Adipocyte (in vitro differentiated cells): ENCODE results near the gene CPXM1.
A peak's percentile ranks its signal among the peaks of the same experiment; 100 is the strongest.

ENCODE experiments used
- DNase-seq: peaks from one replicate; pipeline ENCODE4 v3.0.0-alpha.2; 2015; ENCODE audit warnings: low read depth
- H3K27me3 ChIP-seq: replicated peaks from 2 replicates; pipeline ENCODE4 v1.7.0; 2013; ENCODE audit warnings: mild to moderate bottlenecking, low read length, moderate library complexity; ENCODE audit not compliant: control insufficient read depth, insufficient read depth
- H3K36me3 ChIP-seq: 2 replicates; pipeline ENCODE4 v1.7.0; 2013; ENCODE audit warnings: low read length, mild to moderate bottlenecking, moderate library complexity; ENCODE audit not compliant: control insufficient read depth, insufficient read depth, severe bottlenecking
- H3K4me1 ChIP-seq: 2 replicates; pipeline ENCODE4 v1.7.0; 2013; ENCODE audit warnings: mild to moderate bottlenecking, low read length, moderate library complexity; ENCODE audit not compliant: control insufficient read depth, insufficient read depth
- H3K4me3 ChIP-seq: 2 replicates; pipeline ENCODE4 v1.7.0; 2013; ENCODE audit warnings: mild to moderate bottlenecking, low read length, moderate library complexity
- H3K9ac ChIP-seq: 2 replicates; pipeline ENCODE4 v1.7.0; 2013; ENCODE audit warnings: mild to moderate bottlenecking, low read length, moderate library complexity
- H3K9me3 ChIP-seq: 2 replicates; pipeline ENCODE4 v1.7.0; 2013; ENCODE audit warnings: mild to moderate bottlenecking, low read length, moderate library complexity; ENCODE audit not compliant: control insufficient read depth

Gene CPXM1

GRCh38 chr20:2759603-2760296, 40.7 kb downstream of the CPXM1 start:
- Histone ChIP-seq H3K36me3 (no peaks in the 10 kb centered on the region), H3K27me3 (peaks cover 70% of the 10 kb centered on the region), H3K9ac (no peak overlapping the region), H3K9me3 (no peaks in the 10 kb centered on the region), H3K4me1 (peaks cover 10% of the 10 kb centered on the region), H3K4me3 (no peak overlapping the region)
- DNase-seq, result no peak

GRCh38 chr20:2759143-2759542, 41.3 kb downstream of the CPXM1 start:
- no peak overlapping the region for H3K9ac ChIP-seq
- no peak for DNase-seq
- H3K27me3 ChIP-seq, result peaks cover 70% of the 10 kb centered on the region
- peaks cover 10% of the 10 kb centered on the region for H3K4me1 ChIP-seq
- H3K4me3 ChIP-seq, result no peak overlapping the region
- no peaks in the 10 kb centered on the region for H3K36me3 ChIP-seq
- H3K9me3 ChIP-seq, result no peaks in the 10 kb centered on the region

GRCh38 chr20:2757969-2758368, 42.5 kb downstream of the CPXM1 start:
- Histone ChIP-seq H3K4me3 (no peak overlapping the region), H3K9ac (no peak overlapping the region), H3K36me3 (no peaks in the 10 kb centered on the region), H3K27me3 (peaks cover 70% of the 10 kb centered on the region), H3K4me1 (peaks cover 10% of the 10 kb centered on the region), H3K9me3 (no peaks in the 10 kb centered on the region)
- DNase-seq, result no peak

GRCh38 chr20:2757001-2757400, 43.4 kb downstream of the CPXM1 start:
- no peak for DNase-seq
- Histone ChIP-seq H3K9ac (no peak overlapping the region), H3K4me1 (peaks cover 17% of the 10 kb centered on the region), H3K9me3 (no peaks in the 10 kb centered on the region), H3K36me3 (no peaks in the 10 kb centered on the region), H3K4me3 (no peak overlapping the region), H3K27me3 (peaks cover 70% of the 10 kb centered on the region)

- DNase-seq, result peak; percentile 48
- no peak overlapping the region for H3K4me3 ChIP-seq
Measured at GRCh38 chr20:2756056-2756611, 44.3 kb downstream of the CPXM1 start.

GRCh38 chr20:2755451-2756055, 44.9 kb downstream of the CPXM1 start:
- no peak overlapping the region for H3K9ac ChIP-seq
- no peaks in the 10 kb centered on the region for H3K36me3 ChIP-seq
- H3K4me3 ChIP-seq, result no peak overlapping the region
- H3K9me3 ChIP-seq, result no peaks in the 10 kb centered on the region
- no peak for DNase-seq
- peaks cover 63% of the 10 kb centered on the region for H3K27me3 ChIP-seq
- peaks cover 22% of the 10 kb centered on the region for H3K4me1 ChIP-seq

More at GRCh38 chr20:2756056-2756611, 44.3 kb downstream of the CPXM1 start:
- Histone ChIP-seq H3K9me3 (no peaks in the 10 kb centered on the region), H3K36me3 (no peaks in the 10 kb centered on the region), H3K27me3 (peaks cover 63% of the 10 kb centered on the region), H3K4me1 (peaks cover 17% of the 10 kb centered on the region), H3K9ac (no peak overlapping the region)

GRCh38 chr20:2754424-2754823, 46.0 kb downstream of the CPXM1 start:
- Histone ChIP-seq H3K9me3 (no peaks in the 10 kb centered on the region), H3K4me3 (no peak overlapping the region), H3K4me1 (peaks cover 22% of the 10 kb centered on the region), H3K27me3 (peaks cover 63% of the 10 kb centered on the region), H3K36me3 (no peaks in the 10 kb centered on the region), H3K9ac (no peak overlapping the region)
- no peak for DNase-seq

- Histone ChIP-seq H3K9ac (no peak overlapping the region), H3K9me3 (no peaks in the 10 kb centered on the region), H3K36me3 (no peaks in the 10 kb centered on the region), H3K4me1 (peaks cover 22% of the 10 kb centered on the region), H3K27me3 (peaks cover 61% of the 10 kb centered on the region), H3K4me3 (no peak overlapping the region)
- no peak for DNase-seq
Measured at GRCh38 chr20:2753461-2754040, 46.9 kb downstream of the CPXM1 start.

- Histone ChIP-seq H3K9me3 (no peaks in the 10 kb centered on the region), H3K27me3 (peaks cover 60% of the 10 kb centered on the region), H3K4me1 (peaks cover 22% of the 10 kb centered on the region), H3K4me3 (peak overlapping the region; percentile 72), H3K9ac (no peak overlapping the region), H3K36me3 (no peaks in the 10 kb centered on the region)
- peak; percentile 82 for DNase-seq
Measured at GRCh38 chr20:2752567-2753460, 47.6 kb downstream of the CPXM1 start.

- H3K4me3 ChIP-seq, result peak overlapping the region; percentile 72
- no peak overlapping the region for H3K9ac ChIP-seq
- peaks cover 22% of the 10 kb centered on the region for H3K4me1 ChIP-seq
- peaks cover 66% of the 10 kb centered on the region for H3K27me3 ChIP-seq
- no peaks in the 10 kb centered on the region for H3K36me3 ChIP-seq
- H3K9me3 ChIP-seq, result no peaks in the 10 kb centered on the region
- DNase-seq, result peak; percentile 67
Measured at GRCh38 chr20:2751878-2752566, 48.4 kb downstream of the CPXM1 start.
